GM12865 (cell line): ENCODE data around the gene CCDC12.

ENCODE experiments used
- DNase-seq: peaks from one replicate; pipeline ENCODE4 v3.0.0; 2010; ENCODE audit warnings: low read depth
- H3K4me3 ChIP-seq: 2 replicates; pipeline ENCODE4 v1.5.1; 2011; ENCODE audit warnings: mild to moderate bottlenecking, low read depth, low read length, control low read depth
- TF ChIP-seq, protein P1 (sequence below): IDR thresholded peaks from 2 replicates; pipeline ENCODE4 v1.5.1; 2011; ENCODE audit warnings: low read length, control low read depth, low read depth, inconsistent platforms; ENCODE audit not compliant: insufficient read depth; ENCODE audit errors: missing control alignments

The CCDC12 gene

GRCh38 chr3:46893146-46893748, 83.3 kb downstream of the CCDC12 start:
- DNase-seq, result no peak
- H3K4me3 ChIP-seq, result no peak overlapping the region
- TF ChIP-seq, protein P1, sequence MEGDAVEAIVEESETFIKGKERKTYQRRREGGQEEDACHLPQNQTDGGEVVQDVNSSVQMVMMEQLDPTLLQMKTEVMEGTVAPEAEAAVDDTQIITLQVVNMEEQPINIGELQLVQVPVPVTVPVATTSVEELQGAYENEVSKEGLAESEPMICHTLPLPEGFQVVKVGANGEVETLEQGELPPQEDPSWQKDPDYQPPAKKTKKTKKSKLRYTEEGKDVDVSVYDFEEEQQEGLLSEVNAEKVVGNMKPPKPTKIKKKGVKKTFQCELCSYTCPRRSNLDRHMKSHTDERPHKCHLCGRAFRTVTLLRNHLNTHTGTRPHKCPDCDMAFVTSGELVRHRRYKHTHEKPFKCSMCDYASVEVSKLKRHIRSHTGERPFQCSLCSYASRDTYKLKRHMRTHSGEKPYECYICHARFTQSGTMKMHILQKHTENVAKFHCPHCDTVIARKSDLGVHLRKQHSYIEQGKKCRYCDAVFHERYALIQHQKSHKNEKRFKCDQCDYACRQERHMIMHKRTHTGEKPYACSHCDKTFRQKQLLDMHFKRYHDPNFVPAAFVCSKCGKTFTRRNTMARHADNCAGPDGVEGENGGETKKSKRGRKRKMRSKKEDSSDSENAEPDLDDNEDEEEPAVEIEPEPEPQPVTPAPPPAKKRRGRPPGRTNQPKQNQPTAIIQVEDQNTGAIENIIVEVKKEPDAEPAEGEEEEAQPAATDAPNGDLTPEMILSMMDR, result no peak

- H3K4me3 ChIP-seq, result peak overlapping the region; percentile 27
- TF ChIP-seq, protein P1, result no peak
- peak; percentile 40 for DNase-seq
Measured at GRCh38 chr3:46892285-46893145, 84.0 kb downstream of the CCDC12 start.

- H3K4me3 ChIP-seq, result no peak overlapping the region
- TF ChIP-seq, protein P1, result no peak
- DNase-seq, result no peak
Measured at GRCh38 chr3:46891132-46891531, 85.4 kb downstream of the CCDC12 start.

DNA sequence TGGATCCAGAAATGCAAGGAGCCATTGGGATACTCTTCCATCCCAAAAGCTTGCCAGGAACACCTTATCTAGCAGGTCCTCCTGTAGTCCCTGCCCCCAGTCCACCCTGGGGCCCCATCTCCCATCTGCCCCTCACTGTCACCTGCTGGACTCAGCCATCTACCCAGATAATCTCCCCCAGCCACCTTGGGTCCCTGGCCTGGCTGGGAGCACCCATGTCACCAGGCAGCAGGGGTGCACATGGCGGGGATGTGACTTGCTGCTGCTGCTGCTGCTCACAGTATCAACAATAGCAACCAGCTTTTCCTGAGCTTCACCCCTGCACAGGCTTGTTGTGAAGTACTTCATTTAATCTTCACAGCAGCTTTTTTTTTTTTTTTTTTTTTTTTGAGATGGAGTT, 86.4 kb downstream of the CCDC12 start:
- H3K4me3 ChIP-seq, result no peak overlapping the region
- DNase-seq, result no peak
- TF ChIP-seq, protein P1, result no peak

- TF ChIP-seq, protein P1, result no peak
- DNase-seq, result no peak
- no peak overlapping the region for H3K4me3 ChIP-seq
Measured at GRCh38 chr3:46889381-46890110, 87.0 kb downstream of the CCDC12 start.

GRCh38 chr3:46888705-46889104, 87.8 kb downstream of the CCDC12 start:
- TF ChIP-seq, protein P1, result no peak

More at GRCh38 chr3:46888705-46889104, 87.8 kb downstream of the CCDC12 start:
- DNase-seq, result no peak
- no peak overlapping the region for H3K4me3 ChIP-seq
